ENCODE measurements around the gene KRT15. TPM values are rescaled to one million over a fixed set of nuclear protein-coding genes. Genes with fewer than 3 reads are reported as not detected.

KRT15 gene
- total and polyA plus RNA-seq, 7 experiments from 2014 or later = not detected

DNA sequence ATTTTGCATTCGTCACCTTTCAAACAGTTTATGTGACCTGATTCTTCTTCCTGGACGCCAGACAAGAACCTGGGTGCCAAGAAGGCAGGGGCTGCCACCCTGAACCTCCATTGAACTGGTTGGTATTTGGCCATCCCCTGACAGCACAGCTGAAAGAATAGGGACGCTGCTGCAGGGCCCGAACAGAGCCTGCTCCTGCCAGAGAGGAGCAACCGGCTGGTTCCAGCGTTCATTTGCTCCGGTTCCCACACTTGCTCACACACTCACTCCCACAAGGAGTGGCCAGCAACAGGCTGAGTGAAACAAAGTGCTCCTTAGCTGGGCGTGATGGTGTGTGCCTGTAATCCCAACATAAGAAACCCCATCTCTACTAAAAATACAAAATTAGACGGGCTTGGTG lies 38.2 kb upstream of the KRT15 start:
- Mint-ChIP-seq H3K9me3 (no peaks in the 10 kb centered on the region), H3K27ac (no peak overlapping the region), H3K27me3 (peaks cover 24 to 47% (median 36%) of the 10 kb centered on the region in 5 donors), H3K36me3 (no peaks in the 10 kb centered on the region), H3K4me1 (peaks cover 0 to 4% (median 0%) of the 10 kb centered on the region in 7 donors), H3K4me3 (no peak overlapping the region)
- Histone ChIP-seq H3K4me3 (ENCODE audit: low read length) (no peak overlapping the region), H3K36me3 (ENCODE audit: control insufficient read depth in 2 of 3, insufficient read depth in 3 of 3, low read length in 3 of 3) (no peaks in the 10 kb centered on the region), H3K27me3 (ENCODE audit: control insufficient read depth in 2 of 2, insufficient read depth in 2 of 2, low read length in 2 of 2) (no peaks in the 10 kb centered on the region), H3K9me3 (ENCODE audit: control insufficient read depth in 2 of 3, low read length in 3 of 3) (no peaks in the 10 kb centered on the region), H3K4me1 (ENCODE audit: control insufficient read depth in 2 of 2, insufficient read depth in 2 of 2, low read length in 2 of 2) (no peaks in the 10 kb centered on the region), H3K27ac (ENCODE audit: low read depth, low read length) (no peak overlapping the region)
- ChIA-PET CTCF (no interaction called here), POLR2A (no interaction called here)
- ATAC-seq = no peak
- intact Hi-C loops (cut with micrococcal nuclease) = no loop called here
- DNase-seq = no peak

DNA sequence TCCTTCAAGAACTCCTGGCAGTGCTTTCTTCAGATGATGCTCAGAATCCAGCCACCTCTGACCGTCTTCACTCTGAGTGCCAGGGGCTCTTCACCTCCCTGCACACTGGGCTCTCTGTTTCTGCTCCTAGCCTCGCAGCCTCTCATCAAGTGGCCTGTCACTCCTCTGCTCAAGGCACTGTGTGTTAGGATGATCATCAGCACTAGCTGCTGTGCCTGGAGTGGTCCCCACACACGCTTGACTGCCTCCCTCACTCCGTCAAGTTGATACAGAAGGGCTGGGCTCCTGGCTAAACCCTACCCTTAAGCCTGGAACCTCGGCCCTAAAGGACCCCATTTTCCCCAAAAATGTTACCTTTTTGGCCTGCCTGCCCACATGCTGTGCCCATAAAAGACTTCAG lies 37.6 kb upstream of the KRT15 start:
- no peaks in the 10 kb centered on the region for H3K36me3 ChIP-seq (ENCODE audit: control insufficient read depth in 2 of 3, insufficient read depth in 3 of 3, low read length in 3 of 3)
- no peaks in the 10 kb centered on the region for H3K9me3 ChIP-seq (ENCODE audit: control insufficient read depth in 2 of 3, low read length in 3 of 3)
- ATAC-seq (no peak), DNase-seq (no peak)
- intact Hi-C loops (cut with micrococcal nuclease) = no loop called here
- H3K4me1 ChIP-seq (ENCODE audit: control insufficient read depth in 2 of 2, insufficient read depth in 2 of 2, low read length in 2 of 2) = no peaks in the 10 kb centered on the region
- Mint-ChIP-seq H3K27ac (no peak overlapping the region), H3K27me3 (peaks cover 20 to 44% (median 38%) of the 10 kb centered on the region in 5 donors), H3K36me3 (no peaks in the 10 kb centered on the region), H3K4me1 (peaks cover 0 to 4% (median 0%) of the 10 kb centered on the region in 7 donors), H3K9me3 (no peaks in the 10 kb centered on the region), H3K4me3 (no peak overlapping the region)
- POLR2A ChIA-PET = no interaction called here
- no peak overlapping the region for H3K27ac ChIP-seq (ENCODE audit: low read depth, low read length)
- H3K4me3 ChIP-seq (ENCODE audit: low read length) = no peak overlapping the region
- CTCF ChIA-PET = no interaction called here
- H3K27me3 ChIP-seq (ENCODE audit: control insufficient read depth in 2 of 2, insufficient read depth in 2 of 2, low read length in 2 of 2) = no peaks in the 10 kb centered on the region

DNA sequence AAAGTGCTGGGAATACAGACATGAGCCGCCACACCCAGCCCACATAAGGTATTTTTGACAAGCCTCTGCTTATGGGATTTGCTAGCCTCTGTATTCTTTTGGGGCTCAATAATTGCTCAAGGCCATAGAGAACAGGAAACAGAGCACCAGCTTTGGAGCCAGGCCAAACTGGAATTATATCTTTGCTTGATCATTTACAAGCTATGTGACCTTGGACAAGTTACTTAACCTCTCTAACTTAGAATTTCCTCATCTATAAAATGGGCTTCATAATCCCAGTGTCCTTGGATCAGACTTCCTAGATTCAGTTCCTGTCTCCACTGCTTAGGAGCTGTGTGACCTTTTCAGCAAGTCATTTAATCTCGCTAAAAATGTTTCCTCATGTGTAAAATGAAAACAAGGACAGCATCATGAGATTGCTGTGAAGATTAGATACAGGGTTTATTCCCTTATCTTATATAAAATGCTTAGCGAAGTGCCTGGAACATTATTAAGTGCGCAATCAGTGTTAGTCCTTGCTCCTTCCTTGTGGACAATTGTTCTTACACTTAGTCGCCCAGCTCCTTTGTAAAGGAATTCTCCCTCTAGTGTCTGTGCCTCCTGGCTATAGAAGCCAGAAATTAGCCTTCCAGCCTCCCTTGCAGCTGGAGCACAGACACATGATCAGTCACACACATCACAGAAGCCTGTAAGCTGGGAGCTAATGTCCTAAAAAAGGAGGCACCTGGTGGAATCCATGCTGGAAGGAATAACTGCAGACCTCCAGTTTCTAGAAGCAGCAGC lies 36.6 kb upstream of the KRT15 start:
- ChIA-PET CTCF (no interaction called here), POLR2A (no interaction called here)
- no peaks in the 10 kb centered on the region for H3K4me1 ChIP-seq (ENCODE audit: control insufficient read depth in 2 of 2, insufficient read depth in 2 of 2, low read length in 2 of 2)
- no peaks in the 10 kb centered on the region for H3K27me3 ChIP-seq (ENCODE audit: control insufficient read depth in 2 of 2, insufficient read depth in 2 of 2, low read length in 2 of 2)
- DNase-seq (no peak), ATAC-seq (no peak)
- Mint-ChIP-seq H3K27me3 (peaks cover 18 to 40% (median 33%) of the 10 kb centered on the region in 5 donors), H3K36me3 (no peaks in the 10 kb centered on the region), H3K27ac (no peak overlapping the region), H3K9me3 (no peaks in the 10 kb centered on the region), H3K4me3 (no peak overlapping the region), H3K4me1 (peaks cover 0 to 4% (median 0%) of the 10 kb centered on the region in 7 donors)
- H3K36me3 ChIP-seq (ENCODE audit: control insufficient read depth in 2 of 3, insufficient read depth in 3 of 3, low read length in 3 of 3) = no peaks in the 10 kb centered on the region
- intact Hi-C loops (cut with micrococcal nuclease) = no loop called here
- no peak overlapping the region for H3K27ac ChIP-seq (ENCODE audit: low read depth, low read length)
- no peak overlapping the region for H3K4me3 ChIP-seq (ENCODE audit: low read length)
- no peaks in the 10 kb centered on the region for H3K9me3 ChIP-seq (ENCODE audit: control insufficient read depth in 2 of 3, low read length in 3 of 3)

DNA sequence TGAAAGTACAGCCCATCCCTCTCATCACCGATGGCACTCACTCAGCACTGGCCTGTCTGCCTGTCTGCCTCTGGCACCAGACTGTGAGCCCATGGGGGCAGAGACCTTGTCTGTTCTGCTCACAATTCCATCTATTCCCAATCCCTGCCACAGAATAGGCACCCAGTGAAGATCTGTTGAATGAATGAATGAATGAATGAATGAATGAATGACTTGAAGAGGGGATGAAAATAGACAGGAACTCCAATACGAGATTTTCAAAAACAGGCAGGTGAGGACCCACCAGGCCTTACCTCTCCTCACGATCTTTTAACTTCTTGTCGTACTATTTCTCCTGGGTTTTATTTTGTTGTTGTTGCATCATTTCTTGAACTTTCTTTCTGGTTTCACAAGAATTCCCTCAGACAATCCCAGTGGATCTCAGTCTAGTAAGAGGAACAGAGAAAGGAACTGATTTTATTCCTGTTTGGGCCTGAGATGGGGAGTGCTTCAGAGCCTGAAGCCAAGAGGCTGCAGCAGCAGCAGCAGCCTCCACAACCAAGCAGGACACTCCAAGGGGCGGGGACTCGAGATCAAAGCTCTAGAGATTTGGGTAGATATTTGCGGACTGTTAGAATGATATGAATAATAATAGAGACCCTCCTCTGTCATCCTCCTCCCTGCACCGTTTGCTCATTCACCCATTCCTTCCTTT lies 35.4 kb upstream of the KRT15 start:
- ChIA-PET CTCF (no interaction called here), POLR2A (no interaction called here)
- Histone ChIP-seq H3K9me3 (ENCODE audit: control insufficient read depth in 2 of 3, low read length in 3 of 3) (no peaks in the 10 kb centered on the region), H3K4me1 (ENCODE audit: control insufficient read depth in 2 of 2, insufficient read depth in 2 of 2, low read length in 2 of 2) (peaks cover 5 to 7% of the 10 kb centered on the region in 2 donors), H3K4me3 (ENCODE audit: low read length) (no peak overlapping the region), H3K27me3 (ENCODE audit: control insufficient read depth in 2 of 2, insufficient read depth in 2 of 2, low read length in 2 of 2) (no peaks in the 10 kb centered on the region), H3K36me3 (ENCODE audit: control insufficient read depth in 2 of 3, insufficient read depth in 3 of 3, low read length in 3 of 3) (no peaks in the 10 kb centered on the region), H3K27ac (ENCODE audit: low read depth, low read length) (no peak overlapping the region)
- Mint-ChIP-seq H3K4me3 (no peak overlapping the region), H3K27ac (peak overlapping the region in 1 of 9 donors; percentile 60), H3K36me3 (no peaks in the 10 kb centered on the region), H3K4me1 (peaks cover 3 to 10% (median 5%) of the 10 kb centered on the region in 7 donors), H3K27me3 (peaks cover 9 to 34% (median 28%) of the 10 kb centered on the region in 5 donors), H3K9me3 (no peaks in the 10 kb centered on the region)
- ATAC-seq = no peak
- intact Hi-C loops (cut with micrococcal nuclease) = no loop called here
- no peak for DNase-seq

DNA sequence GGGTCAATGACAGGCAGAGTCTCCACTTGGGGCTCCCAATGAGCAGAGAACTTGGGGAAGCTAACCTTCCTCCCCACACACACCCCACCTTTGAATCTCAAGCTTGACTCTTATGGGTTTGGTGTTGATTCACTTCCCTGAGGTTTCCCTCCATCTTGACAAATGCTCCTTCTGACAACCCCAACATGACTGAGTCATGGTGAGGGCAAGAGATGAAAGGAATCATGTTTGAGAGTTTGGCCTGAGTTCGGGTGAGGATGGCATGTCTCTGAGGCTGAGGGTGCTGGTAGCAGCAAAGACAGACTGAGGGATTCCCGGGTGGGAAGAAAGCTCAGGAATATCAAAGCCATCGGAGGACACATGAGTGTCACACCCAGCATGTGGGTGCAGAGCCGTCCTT lies 34.5 kb upstream of the KRT15 start:
- ATAC-seq (no peak), DNase-seq (no peak)
- no peak overlapping the region for H3K27ac ChIP-seq (ENCODE audit: low read depth, low read length)
- POLR2A ChIA-PET = no interaction called here
- H3K9me3 ChIP-seq (ENCODE audit: control insufficient read depth in 2 of 3, low read length in 3 of 3) = no peaks in the 10 kb centered on the region
- H3K4me1 Mint-ChIP-seq = peaks cover 6 to 15% (median 12%) of the 10 kb centered on the region in 7 donors
- H3K4me1 ChIP-seq (ENCODE audit: control insufficient read depth in 2 of 2, insufficient read depth in 2 of 2, low read length in 2 of 2) = peaks cover 10 to 16% of the 10 kb centered on the region in 2 donors
- CTCF ChIA-PET = interaction anchor here (5.7 kb wide), 1 partner anchor 112 kb away, joined by 69 read pairs; no protein-coding TSS in a partner anchor
- H3K4me3 ChIP-seq (ENCODE audit: low read length) = no peak overlapping the region
- no peak overlapping the region for H3K4me3 Mint-ChIP-seq
- H3K36me3 Mint-ChIP-seq = no peaks in the 10 kb centered on the region
- intact Hi-C loops (cut with micrococcal nuclease) = no loop called here
- no peaks in the 10 kb centered on the region for H3K36me3 ChIP-seq (ENCODE audit: control insufficient read depth in 2 of 3, insufficient read depth in 3 of 3, low read length in 3 of 3)
- H3K9me3 Mint-ChIP-seq = no peaks in the 10 kb centered on the region
- no peak overlapping the region for H3K27ac Mint-ChIP-seq
- H3K27me3 Mint-ChIP-seq = peaks cover 5 to 27% (median 21%) of the 10 kb centered on the region in 5 donors
- no peaks in the 10 kb centered on the region for H3K27me3 ChIP-seq (ENCODE audit: control insufficient read depth in 2 of 2, insufficient read depth in 2 of 2, low read length in 2 of 2)

DNA sequence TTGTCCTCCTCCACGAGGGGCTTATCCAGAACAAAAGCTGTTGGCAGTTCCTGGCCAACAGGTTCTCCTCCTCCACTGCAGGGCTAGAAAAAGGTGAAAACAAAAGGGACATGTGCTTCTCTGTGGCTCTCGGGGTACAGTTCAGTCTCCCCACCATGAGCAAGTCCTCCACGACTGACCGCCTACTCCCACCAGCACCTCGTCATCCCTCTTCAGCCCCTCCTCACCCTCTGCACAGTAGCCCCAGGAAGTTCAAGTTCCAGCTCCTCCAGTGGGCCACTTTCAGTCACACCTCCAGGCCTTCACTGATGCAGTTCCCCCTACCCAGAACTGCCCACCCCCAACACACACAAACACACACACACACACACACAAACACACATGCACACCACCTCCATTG lies 33.8 kb upstream of the KRT15 start:
- no peaks in the 10 kb centered on the region for H3K9me3 ChIP-seq (ENCODE audit: control insufficient read depth in 2 of 3, low read length in 3 of 3)
- CTCF ChIA-PET = interaction anchor here (0.6 to 5.7 kb wide), 2 partner anchors 113 to 631 kb away, joined by 5 to 69 read pairs; no protein-coding TSS in a partner anchor
- POLR2A ChIA-PET = no interaction called here
- no peaks in the 10 kb centered on the region for H3K36me3 ChIP-seq (ENCODE audit: control insufficient read depth in 2 of 3, insufficient read depth in 3 of 3, low read length in 3 of 3)
- peaks cover 0 to 2% (median 0%) of the 10 kb centered on the region in 11 donors for H3K9me3 Mint-ChIP-seq
- no peak overlapping the region for H3K4me3 ChIP-seq (ENCODE audit: low read length)
- H3K27ac Mint-ChIP-seq = peak overlapping the region in 1 of 9 donors; percentile 21
- no peaks in the 10 kb centered on the region for H3K27me3 ChIP-seq (ENCODE audit: control insufficient read depth in 2 of 2, insufficient read depth in 2 of 2, low read length in 2 of 2)
- H3K4me3 Mint-ChIP-seq = peak overlapping the region in 1 of 10 donors; percentile 17
- H3K36me3 Mint-ChIP-seq = peaks cover 0 to 1% (median 0%) of the 10 kb centered on the region in 5 donors
- DNase-seq (no peak), ATAC-seq (no peak)
- H3K27ac ChIP-seq (ENCODE audit: low read depth, low read length) = no peak overlapping the region
- H3K4me1 Mint-ChIP-seq = peaks cover 6 to 18% (median 14%) of the 10 kb centered on the region in 7 donors
- intact Hi-C loops (cut with micrococcal nuclease) = no loop called here
- H3K27me3 Mint-ChIP-seq = peaks cover 5 to 28% (median 14%) of the 10 kb centered on the region in 5 donors
- peaks cover 10 to 17% of the 10 kb centered on the region in 2 donors for H3K4me1 ChIP-seq (ENCODE audit: control insufficient read depth in 2 of 2, insufficient read depth in 2 of 2, low read length in 2 of 2)
